Activated CD4-positive, alpha-beta memory T cell treated with anti-CD3 and anti-CD28 coated beads, Interleukin-2, amount 10 ng/mL, durations not matched to agents 7 days and 5 days (primary cell): ENCODE results near the gene PAFAH1B2. TPM values are rescaled to one million over a fixed set of nuclear protein-coding genes. Genes with fewer than 3 reads are reported as not detected.

ENCODE experiments used
- CTCF ChIA-PET: fragments of 350-600 bp; sonication (Branson Sonifier 250); formaldehyde crosslinking; loops from one replicate; lab custom pipeline; 2021; ENCODE audit warnings: antibody characterized with exemption, inconsistent platforms; lab: Charles Lee
- POLR2A ChIA-PET: fragments of 350-600 bp; sonication (Branson Sonifier 250); formaldehyde crosslinking; loops from one replicate; lab custom pipeline; 2021; ENCODE audit warnings: antibody characterized with exemption; lab: Charles Lee
- DNase-seq: peaks from one replicate; pipeline ENCODE4 v3.0.0-alpha.2; 2020
- H3K27ac Mint-ChIP-seq: one replicate; pipeline ENCODE4 v1.8.0; 2021; ENCODE audit warnings: mild to moderate bottlenecking, mixed read lengths
- H3K27me3 Mint-ChIP-seq: one replicate; pipeline ENCODE4 v1.8.0; 2021; ENCODE audit warnings: mixed read lengths
- H3K36me3 Mint-ChIP-seq: one replicate; pipeline ENCODE4 v1.8.0; 2021; ENCODE audit warnings: low read depth, mixed read lengths
- H3K4me1 Mint-ChIP-seq: one replicate; pipeline ENCODE4 v1.8.0; 2021; ENCODE audit warnings: mixed read lengths
- H3K4me3 Mint-ChIP-seq: one replicate; pipeline ENCODE4 v1.8.0; 2021; ENCODE audit warnings: mild to moderate bottlenecking, mixed read lengths
- H3K9me3 Mint-ChIP-seq: one replicate; pipeline ENCODE4 v1.8.0; 2021; ENCODE audit warnings: mixed read lengths
- total RNA-seq, 2 experiments: library from RNA; stranded (reverse); gene quantifications; one replicate each; pipeline ENCODE4 v1.2.3, GENCODE V29; 2021

The PAFAH1B2 gene
- total RNA-seq, 2 experiments from 2014 or later, result 60.1 to 62.8 TPM

DNA sequence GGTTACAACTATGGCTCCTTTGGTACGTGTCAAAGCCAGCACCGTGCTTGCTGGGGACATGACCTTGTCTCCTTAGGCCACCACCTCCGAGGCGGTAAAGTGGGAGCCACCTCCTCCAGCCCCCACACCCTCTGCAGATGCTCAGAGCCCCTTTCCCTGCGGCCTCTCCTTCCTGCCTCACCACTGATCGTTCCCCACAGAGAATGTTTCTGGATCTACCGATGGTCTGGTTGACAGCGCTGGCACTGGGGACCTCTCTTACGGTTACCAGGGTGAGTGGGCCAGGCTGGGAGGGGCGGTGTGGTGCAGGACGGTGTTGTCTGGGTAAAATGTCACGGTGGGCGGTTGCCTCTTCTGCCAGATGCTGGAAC lies 43.3 kb downstream of the PAFAH1B2 start:
- Mint-ChIP-seq H3K4me1 (no peaks in the 10 kb centered on the region), H3K36me3 (peaks cover 25% of the 10 kb centered on the region), H3K27ac (no peak overlapping the region), H3K9me3 (no peaks in the 10 kb centered on the region), H3K27me3 (no peaks in the 10 kb centered on the region), H3K4me3 (no peak overlapping the region)
- DNase-seq, result no peak
- POLR2A ChIA-PET, result no interaction called here
- CTCF ChIA-PET, result no interaction called here

DNA sequence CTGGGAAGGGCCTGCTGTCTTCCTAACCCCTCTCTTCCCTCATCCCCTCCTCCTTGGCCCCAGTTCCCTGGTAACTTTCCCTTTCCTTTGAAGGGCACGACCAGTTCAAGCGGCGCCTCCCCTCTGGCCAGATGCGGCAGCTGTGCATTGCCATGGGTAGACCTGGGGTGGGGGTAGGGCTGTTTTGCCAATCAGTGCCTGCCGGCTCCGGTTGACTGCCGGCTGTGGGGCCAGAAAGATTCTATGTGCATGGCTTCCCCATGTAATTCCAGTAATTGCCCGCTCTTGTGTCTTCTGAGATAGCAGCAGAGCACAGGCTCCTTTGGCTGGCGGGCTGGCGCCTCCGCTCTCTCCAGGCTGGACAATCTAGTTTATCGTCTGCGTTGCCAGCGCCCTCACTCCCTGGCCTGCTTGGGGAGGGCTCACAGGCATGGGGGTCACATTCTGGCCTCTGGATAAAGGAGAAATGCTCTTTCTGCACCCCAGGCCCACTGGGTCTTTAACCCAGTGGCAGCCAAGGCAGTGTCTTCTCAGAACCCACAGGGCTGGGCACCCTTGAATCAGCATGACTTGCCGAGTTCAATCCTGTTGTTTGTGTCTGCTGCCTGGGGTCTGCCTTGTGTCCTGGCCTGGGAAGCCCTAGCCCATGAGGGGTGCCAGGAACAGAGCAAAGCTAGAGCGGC lies 43.9 kb downstream of the PAFAH1B2 start:
- DNase-seq, result no peak
- peaks cover 1% of the 10 kb centered on the region for H3K4me1 Mint-ChIP-seq
- peaks cover 25% of the 10 kb centered on the region for H3K36me3 Mint-ChIP-seq
- H3K27me3 Mint-ChIP-seq, result no peaks in the 10 kb centered on the region
- H3K9me3 Mint-ChIP-seq, result no peaks in the 10 kb centered on the region
- H3K27ac Mint-ChIP-seq, result no peak overlapping the region
- H3K4me3 Mint-ChIP-seq, result no peak overlapping the region
- ChIA-PET POLR2A (interaction anchor here (1.0 to 1.8 kb wide), 2 partner anchors 9 to 14 kb away, joined by 3 read pairs; no protein-coding TSS in a partner anchor), CTCF (no interaction called here)

DNA sequence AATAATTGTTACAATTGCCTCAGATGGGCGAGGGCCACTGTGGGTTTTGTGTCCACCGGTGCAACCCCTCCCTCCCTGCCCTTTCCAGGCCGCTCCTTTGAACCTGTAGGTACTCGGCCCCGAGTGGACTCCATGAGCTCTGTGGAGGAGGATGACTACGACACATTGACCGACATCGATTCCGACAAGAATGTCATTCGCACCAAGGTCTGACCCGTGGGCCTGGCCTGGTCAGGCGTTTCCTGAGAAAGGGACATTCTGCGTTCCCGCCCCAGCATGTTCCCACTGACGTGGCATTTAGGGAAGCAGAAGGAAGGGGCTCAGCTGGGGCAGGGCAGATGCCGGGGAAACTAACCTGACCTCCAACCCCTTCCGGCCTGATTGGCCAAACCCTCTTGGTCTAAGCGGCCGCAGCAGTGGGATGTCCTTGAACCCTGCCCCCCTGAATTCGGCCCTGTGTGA lies 44.6 kb downstream of the PAFAH1B2 start:
- peaks cover 2% of the 10 kb centered on the region for H3K4me1 Mint-ChIP-seq
- H3K9me3 Mint-ChIP-seq, result no peaks in the 10 kb centered on the region
- no peak overlapping the region for H3K4me3 Mint-ChIP-seq
- no peaks in the 10 kb centered on the region for H3K27me3 Mint-ChIP-seq
- peaks cover 23% of the 10 kb centered on the region for H3K36me3 Mint-ChIP-seq
- no peak for DNase-seq
- no peak overlapping the region for H3K27ac Mint-ChIP-seq
- ChIA-PET CTCF (no interaction called here), POLR2A (interaction anchor here (0.6 to 1.8 kb wide), 3 partner anchors 9 to 838 kb away, joined by 3 read pairs; no protein-coding TSS in a partner anchor)

DNA sequence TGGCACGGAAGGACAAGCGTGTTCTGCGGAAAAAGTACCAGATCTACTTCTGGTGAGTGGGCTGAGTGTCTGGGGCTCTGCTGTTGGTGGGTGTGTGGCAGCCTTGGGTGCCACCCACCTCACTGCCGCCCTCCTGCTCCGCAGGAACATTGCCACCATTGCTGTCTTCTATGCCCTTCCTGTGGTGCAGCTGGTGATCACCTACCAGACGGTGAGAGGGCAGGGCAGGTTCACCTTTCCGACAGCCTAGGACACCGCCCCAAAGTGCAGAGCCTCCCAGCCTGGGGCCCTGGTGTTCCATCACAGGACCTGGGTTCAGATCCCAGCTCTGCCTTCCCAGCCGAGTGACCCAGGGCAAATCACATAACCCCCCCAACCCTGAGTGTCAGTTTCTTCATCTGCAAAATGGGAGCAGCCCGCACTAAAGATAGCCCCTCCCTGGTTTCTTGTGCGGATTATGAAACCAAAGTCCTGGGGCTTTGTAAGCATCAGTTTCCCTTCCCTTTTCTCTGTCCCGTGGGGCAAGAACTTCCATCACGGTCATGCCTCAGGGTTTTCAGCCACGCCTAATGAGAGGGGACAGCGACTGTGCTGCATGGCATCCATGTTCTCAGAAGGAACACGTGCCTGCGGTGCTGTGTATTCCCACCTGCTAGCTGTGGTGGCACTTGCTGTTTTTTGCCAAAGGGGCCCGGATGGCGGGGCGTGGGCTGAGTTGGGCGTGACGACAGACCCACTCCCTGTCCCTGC lies 45.3 kb downstream of the PAFAH1B2 start:
- no peak overlapping the region for H3K4me3 Mint-ChIP-seq
- H3K9me3 Mint-ChIP-seq, result no peaks in the 10 kb centered on the region
- no peak for DNase-seq
- H3K36me3 Mint-ChIP-seq, result peaks cover 16% of the 10 kb centered on the region
- H3K4me1 Mint-ChIP-seq, result peaks cover 2% of the 10 kb centered on the region
- POLR2A ChIA-PET, result interaction anchor here (0.6 to 1.8 kb wide), 3 partner anchors 10 to 837 kb away, joined by 3 read pairs; no protein-coding TSS in a partner anchor
- no peaks in the 10 kb centered on the region for H3K27me3 Mint-ChIP-seq
- H3K27ac Mint-ChIP-seq, result no peak overlapping the region
- CTCF ChIA-PET, result interaction anchor here (0.9 kb wide), 1 partner anchor 9 kb away, joined by 3 read pairs; no protein-coding TSS in a partner anchor

DNA sequence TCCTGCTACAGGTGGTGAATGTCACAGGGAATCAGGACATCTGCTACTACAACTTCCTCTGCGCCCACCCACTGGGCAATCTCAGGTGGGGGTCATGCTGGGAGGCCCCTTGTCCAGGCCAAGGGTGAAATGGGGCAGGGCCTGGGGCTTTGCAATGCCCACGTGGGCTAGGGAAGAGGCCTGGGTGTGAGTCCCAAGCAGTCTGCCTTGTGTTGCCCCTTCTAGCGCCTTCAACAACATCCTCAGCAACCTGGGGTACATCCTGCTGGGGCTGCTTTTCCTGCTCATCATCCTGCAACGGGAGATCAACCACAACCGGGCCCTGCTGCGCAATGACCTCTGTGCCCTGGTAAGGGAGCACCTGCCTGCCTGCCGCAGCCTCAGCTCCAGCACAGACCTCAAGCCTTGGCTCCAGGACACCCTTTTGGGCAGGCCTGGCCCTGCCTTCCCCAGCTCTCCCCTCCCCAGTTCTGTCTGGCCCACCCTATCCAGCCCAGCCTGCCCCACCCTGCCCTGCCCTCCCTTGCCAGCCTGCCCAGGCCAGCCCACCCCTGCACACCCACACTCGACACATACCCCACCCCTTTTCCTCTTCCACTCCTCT lies 46.0 kb downstream of the PAFAH1B2 start:
- Mint-ChIP-seq H3K9me3 (no peaks in the 10 kb centered on the region), H3K27ac (no peak overlapping the region), H3K4me3 (no peak overlapping the region), H3K4me1 (peaks cover 3% of the 10 kb centered on the region), H3K27me3 (no peaks in the 10 kb centered on the region), H3K36me3 (peaks cover 16% of the 10 kb centered on the region)
- CTCF ChIA-PET, result interaction anchor here (0.9 kb wide), 1 partner anchor 10 kb away, joined by 3 read pairs; no protein-coding TSS in a partner anchor
- no peak for DNase-seq
- POLR2A ChIA-PET, result no interaction called here

DNA sequence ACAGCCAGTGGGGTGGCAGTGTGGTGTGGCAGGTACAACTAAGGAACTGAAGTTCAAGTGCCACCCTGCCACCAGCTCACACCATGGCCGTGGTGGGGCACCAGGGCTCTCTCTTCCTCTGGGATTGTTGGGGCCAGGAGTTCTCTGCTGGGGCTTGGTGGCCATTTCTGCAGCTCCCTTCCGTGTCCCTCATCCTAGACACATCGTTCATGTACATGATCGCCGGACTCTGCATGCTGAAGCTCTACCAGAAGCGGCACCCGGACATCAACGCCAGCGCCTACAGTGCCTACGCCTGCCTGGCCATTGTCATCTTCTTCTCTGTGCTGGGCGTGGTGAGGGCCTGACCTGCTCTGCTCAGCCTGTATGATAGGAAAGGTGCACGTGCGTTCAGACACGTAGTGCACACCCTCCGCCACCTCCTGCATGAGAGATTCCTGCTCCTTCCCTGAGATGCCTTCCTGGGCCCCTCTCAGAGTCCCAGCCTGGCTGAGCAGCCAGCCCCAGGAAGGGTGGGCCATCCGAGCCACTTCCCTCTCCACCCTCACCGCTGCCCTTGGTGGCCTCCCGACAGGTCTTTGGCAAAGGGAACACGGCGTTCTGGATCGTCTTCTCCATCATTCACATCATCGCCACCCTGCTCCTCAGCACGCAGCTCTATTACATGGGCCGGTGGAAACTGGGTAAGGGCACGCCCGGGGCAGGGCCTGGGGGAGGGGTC lies 47.8 kb downstream of the PAFAH1B2 start:
- H3K27me3 Mint-ChIP-seq, result no peaks in the 10 kb centered on the region
- H3K27ac Mint-ChIP-seq, result no peak overlapping the region

DNA sequence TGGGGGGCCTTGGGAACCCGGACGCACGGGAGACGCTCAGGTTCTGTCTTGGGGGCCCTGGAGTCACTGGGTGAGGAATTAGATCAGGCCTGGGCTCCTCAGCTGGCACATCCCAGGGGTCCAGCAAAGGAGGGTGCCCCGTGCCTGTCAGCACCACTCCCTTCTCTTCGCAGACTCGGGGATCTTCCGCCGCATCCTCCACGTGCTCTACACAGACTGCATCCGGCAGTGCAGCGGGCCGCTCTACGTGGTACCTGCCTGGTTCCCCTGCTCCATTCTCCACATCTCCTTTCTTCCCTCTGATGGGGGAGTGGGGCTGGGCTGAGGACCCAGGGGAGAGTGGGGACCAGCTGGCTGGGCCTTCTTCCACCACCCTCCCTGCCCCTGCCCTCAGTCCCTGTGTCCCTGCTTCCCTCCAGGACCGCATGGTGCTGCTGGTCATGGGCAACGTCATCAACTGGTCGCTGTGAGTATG lies 48.4 kb downstream of the PAFAH1B2 start:
- peaks cover 16% of the 10 kb centered on the region for H3K36me3 Mint-ChIP-seq
- no peak overlapping the region for H3K27ac Mint-ChIP-seq
- H3K9me3 Mint-ChIP-seq, result no peaks in the 10 kb centered on the region
- ChIA-PET POLR2A (no interaction called here), CTCF (interaction anchor here (0.7 to 1.0 kb wide), 2 partner anchors 12 to 30 kb away, joined by 3 read pairs; no protein-coding TSS in a partner anchor)
- peaks cover 6% of the 10 kb centered on the region for H3K4me1 Mint-ChIP-seq
- no peaks in the 10 kb centered on the region for H3K27me3 Mint-ChIP-seq
- H3K4me3 Mint-ChIP-seq, result no peak overlapping the region
- no peak for DNase-seq

More for the DNA sequence above, 47.8 kb downstream of the PAFAH1B2 start:
- Mint-ChIP-seq H3K9me3 (no peaks in the 10 kb centered on the region), H3K4me3 (no peak overlapping the region), H3K36me3 (peaks cover 16% of the 10 kb centered on the region), H3K4me1 (peaks cover 6% of the 10 kb centered on the region)
- POLR2A ChIA-PET, result interaction anchor here (1.1 kb wide), 1 partner anchor 18 kb away, joined by 5 read pairs; no protein-coding TSS in a partner anchor
- CTCF ChIA-PET, result no interaction called here
- no peak for DNase-seq

DNA sequence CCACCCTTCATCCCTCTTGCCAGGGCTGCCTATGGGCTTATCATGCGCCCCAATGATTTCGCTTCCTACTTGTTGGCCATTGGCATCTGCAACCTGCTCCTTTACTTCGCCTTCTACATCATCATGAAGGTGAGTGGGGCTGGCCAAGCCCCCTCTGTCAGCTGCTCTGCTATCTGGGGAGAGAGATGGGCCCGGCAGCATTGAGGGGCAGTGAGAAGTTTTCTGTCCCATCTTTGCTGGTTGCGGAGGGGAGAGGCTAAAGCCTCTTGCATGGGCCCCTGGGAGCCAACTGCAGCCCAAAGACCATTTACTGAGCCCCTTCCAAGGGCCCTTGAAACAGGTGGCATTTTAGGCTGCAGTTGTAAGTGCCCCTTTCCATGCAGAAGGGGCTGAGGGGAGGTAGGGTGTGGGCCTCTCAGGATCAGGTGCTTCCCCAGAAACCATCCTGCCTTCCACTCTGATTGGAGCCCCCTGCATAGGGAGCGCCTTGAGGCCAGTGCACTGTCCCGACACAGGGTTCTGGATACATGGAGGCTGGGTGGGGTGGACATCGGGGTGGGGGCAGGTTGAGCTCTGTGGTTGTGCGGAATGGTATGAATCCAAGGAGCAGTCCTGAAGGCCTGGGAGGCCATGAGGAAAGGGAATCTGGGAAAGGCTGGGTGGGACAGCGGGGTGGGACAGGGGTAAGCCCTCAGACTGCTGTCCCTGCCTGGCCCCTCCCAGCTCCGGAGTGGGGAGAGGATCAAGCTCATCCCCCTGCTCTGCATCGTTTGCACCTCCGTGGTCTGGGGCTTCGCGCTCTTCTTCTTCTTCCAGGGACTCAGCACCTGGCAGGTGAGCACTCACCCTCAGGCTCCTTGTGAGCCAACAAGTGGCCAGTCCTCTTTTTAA lies 49.3 kb downstream of the PAFAH1B2 start:
- ChIA-PET CTCF (interaction anchor here (0.7 to 1.0 kb wide), 4 partner anchors 9 to 34 kb away, joined by 3 read pairs; no protein-coding TSS in a partner anchor), POLR2A (interaction anchor here (1.2 kb wide), 1 partner anchor 15 kb away, joined by 3 read pairs; the partner anchor contains the start of gene SIDT2)
- Mint-ChIP-seq H3K4me1 (peaks cover 6% of the 10 kb centered on the region), H3K36me3 (peaks cover 16% of the 10 kb centered on the region), H3K27ac (no peak overlapping the region), H3K4me3 (no peak overlapping the region), H3K27me3 (no peaks in the 10 kb centered on the region), H3K9me3 (no peaks in the 10 kb centered on the region)
- no peak for DNase-seq

DNA sequence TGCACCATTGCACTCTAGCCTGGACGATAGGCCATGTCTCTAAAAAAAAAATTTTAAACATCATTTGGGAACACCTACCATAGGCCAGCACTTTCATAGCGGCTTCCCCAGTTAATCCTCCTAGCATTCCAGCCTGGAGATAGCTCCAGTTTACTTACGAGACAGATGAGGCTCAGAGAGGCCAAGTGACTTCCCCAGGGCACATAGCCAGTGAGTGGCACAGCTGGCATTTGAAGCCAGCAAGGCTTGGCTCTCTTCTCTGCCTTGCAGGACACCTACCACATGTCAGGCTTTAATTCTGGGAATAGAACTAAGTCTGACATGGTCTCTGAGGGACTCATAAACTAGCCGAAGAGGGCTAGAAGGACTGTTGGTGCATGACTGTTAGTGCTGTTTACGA lies 50.2 kb downstream of the PAFAH1B2 start:
- POLR2A ChIA-PET, result interaction anchor here (1.2 kb wide), 1 partner anchor 16 kb away, joined by 3 read pairs; the partner anchor contains the start of gene SIDT2
- H3K4me1 Mint-ChIP-seq, result peaks cover 6% of the 10 kb centered on the region
- no peak overlapping the region for H3K4me3 Mint-ChIP-seq
- CTCF ChIA-PET, result interaction anchor here (0.6 to 0.8 kb wide), 3 partner anchors 10 to 33 kb away, joined by 3 read pairs; no protein-coding TSS in a partner anchor
- H3K9me3 Mint-ChIP-seq, result no peaks in the 10 kb centered on the region
- no peaks in the 10 kb centered on the region for H3K27me3 Mint-ChIP-seq
- DNase-seq, result no peak
- H3K27ac Mint-ChIP-seq, result no peak overlapping the region
- H3K36me3 Mint-ChIP-seq, result peaks cover 13% of the 10 kb centered on the region

DNA sequence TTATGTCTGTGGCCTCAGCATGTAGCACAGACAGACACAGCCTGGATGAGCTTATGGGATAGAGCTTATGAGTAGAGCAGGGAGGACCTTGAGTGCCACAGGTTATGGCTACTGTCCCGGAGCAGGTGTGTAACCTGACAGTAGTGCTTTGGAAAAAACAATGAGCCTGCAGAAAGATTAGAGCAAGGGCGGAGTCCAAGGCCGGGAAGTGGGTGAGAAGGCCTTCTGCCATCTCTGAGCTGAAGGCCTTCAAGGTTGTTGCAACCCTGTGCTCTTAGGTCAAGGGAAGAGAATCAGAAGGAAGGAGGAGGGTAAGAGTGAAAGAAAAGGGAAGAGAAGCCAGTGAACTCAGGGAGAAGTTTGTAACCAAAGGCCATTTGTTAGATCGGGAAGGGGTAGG lies 51.2 kb downstream of the PAFAH1B2 start:
- H3K27me3 Mint-ChIP-seq, result no peaks in the 10 kb centered on the region
- ChIA-PET POLR2A (interaction anchor here (0.7 kb wide), 1 partner anchor 51 kb away, joined by 3 read pairs; the partner anchor contains the start of gene PAFAH1B2), CTCF (interaction anchor here (1.7 kb wide), 1 partner anchor 31 kb away, joined by 5 read pairs; no protein-coding TSS in a partner anchor)
- no peak overlapping the region for H3K4me3 Mint-ChIP-seq
- H3K36me3 Mint-ChIP-seq, result peaks cover 10% of the 10 kb centered on the region
- no peaks in the 10 kb centered on the region for H3K9me3 Mint-ChIP-seq
- no peak for DNase-seq
- no peak overlapping the region for H3K27ac Mint-ChIP-seq
- peaks cover 6% of the 10 kb centered on the region for H3K4me1 Mint-ChIP-seq

DNA sequence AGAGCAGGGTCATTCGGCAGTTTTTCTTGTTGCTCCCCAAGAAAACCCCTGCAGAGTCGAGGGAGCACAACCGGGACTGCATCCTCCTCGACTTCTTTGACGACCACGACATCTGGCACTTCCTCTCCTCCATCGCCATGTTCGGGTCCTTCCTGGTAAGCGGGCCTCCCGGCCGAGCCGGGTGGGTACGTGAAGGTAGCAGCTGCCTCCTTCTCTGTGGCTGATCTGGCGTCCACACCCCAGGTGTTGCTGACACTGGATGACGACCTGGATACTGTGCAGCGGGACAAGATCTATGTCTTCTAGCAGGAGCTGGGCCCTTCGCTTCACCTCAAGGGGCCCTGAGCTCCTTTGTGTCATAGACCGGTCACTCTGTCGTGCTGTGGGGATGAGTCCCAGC lies 51.7 kb downstream of the PAFAH1B2 start:
- CTCF ChIA-PET, result interaction anchor here (1.2 to 1.7 kb wide), 2 partner anchors 15 to 31 kb away, joined by 5 to 7 read pairs; no protein-coding TSS in a partner anchor
- no peak overlapping the region for H3K4me3 Mint-ChIP-seq
- DNase-seq, result no peak
- H3K27ac Mint-ChIP-seq, result no peak overlapping the region
- no peaks in the 10 kb centered on the region for H3K9me3 Mint-ChIP-seq
- peaks cover 6% of the 10 kb centered on the region for H3K4me1 Mint-ChIP-seq
- POLR2A ChIA-PET, result interaction anchor here (0.7 kb wide), 1 partner anchor 51 kb away, joined by 3 read pairs; the partner anchor contains the start of gene PAFAH1B2
- H3K27me3 Mint-ChIP-seq, result no peaks in the 10 kb centered on the region
- H3K36me3 Mint-ChIP-seq, result peaks cover 7% of the 10 kb centered on the region
